ENCODE results near the gene KIF20B. TPM values are rescaled to one million over a fixed set of nuclear protein-coding genes. Genes with fewer than 3 reads are reported as not detected.

The KIF20B gene
- total RNA-seq, 1 experiment from 2014 or later, result 34.5 TPM

- no peaks in the 10 kb centered on the region for H3K36me3 ChIP-seq (ENCODE audit: low read depth)
- no peaks in the 10 kb centered on the region for H3K9me3 ChIP-seq (ENCODE audit: insufficient read depth, low read depth)
- no peaks in the 10 kb centered on the region for H3K9me2 ChIP-seq (ENCODE audit: insufficient read depth)
- no peaks in the 10 kb centered on the region for H4K20me1 ChIP-seq (ENCODE audit: insufficient read depth)
- TF ChIP-seq EZH2 (IDR thresholded peaks at IDR 0.05; ENCODE audit: low read depth), result no peak
- TF ChIP-seq CTCF (conservative IDR thresholded peaks at IDR 0.05), result no peak
- CTCF ChIA-PET, result no interaction called here
- H3K4me3 ChIP-seq, result no peak overlapping the region
- H3F3A ChIP-seq (ENCODE audit: insufficient read depth, low read depth), result no peaks in the 10 kb centered on the region
- peak in 1 of 2 experiments; percentile 34 for DNase-seq
- intact Hi-C loops (cut with micrococcal nuclease; ENCODE audit: unreplicated experiment), result no loop called here
- no TSS peak for BruUV-seq (replicated peaks)
- H3K4me1 ChIP-seq (replicated peaks; ENCODE audit: insufficient read depth), result no peaks in the 10 kb centered on the region
- POLR2A ChIA-PET (ENCODE audit: unreplicated experiment), result interaction anchor here (0.6 kb wide), 1 partner anchor 1091 kb away, joined by 3 read pairs; no protein-coding TSS in a partner anchor
- H3K79me2 ChIP-seq (ENCODE audit: low read depth), result no peaks in the 10 kb centered on the region
- H3K27me3 ChIP-seq (ENCODE audit: insufficient read depth, low read depth), result no peaks in the 10 kb centered on the region
- no peak overlapping the region for H3K4me2 ChIP-seq
- no peak overlapping the region for H3K27ac ChIP-seq
- H2AFZ ChIP-seq, result no peak overlapping the region
These were observed 42.6 kb downstream of the KIF20B start for GRCh38 chr10:89744026-89744425.

GRCh38 chr10:89745903-89746302 lies 44.5 kb downstream of the KIF20B start:
- no TSS peak for BruUV-seq (replicated peaks)
- POLR2A ChIA-PET (ENCODE audit: unreplicated experiment), result no interaction called here
- CTCF ChIA-PET, result no interaction called here

GRCh38 chr10:89750441-89750840 lies 49.1 kb downstream of the KIF20B start:
- Histone ChIP-seq H3K4me1 (replicated peaks; ENCODE audit: insufficient read depth) (no peaks in the 10 kb centered on the region), H2AFZ (no peak overlapping the region), H3K4me2 (no peak overlapping the region), H3K27ac (no peak overlapping the region), H3F3A (ENCODE audit: insufficient read depth, low read depth) (no peaks in the 10 kb centered on the region), H3K9me3 (ENCODE audit: insufficient read depth, low read depth) (no peaks in the 10 kb centered on the region), H3K9me2 (ENCODE audit: insufficient read depth) (no peaks in the 10 kb centered on the region), H3K36me3 (ENCODE audit: low read depth) (no peaks in the 10 kb centered on the region), H3K79me2 (ENCODE audit: low read depth) (no peaks in the 10 kb centered on the region), H4K20me1 (ENCODE audit: insufficient read depth) (no peaks in the 10 kb centered on the region), H3K27me3 (ENCODE audit: insufficient read depth, low read depth) (no peaks in the 10 kb centered on the region), H3K4me3 (no peak overlapping the region)
- DNase-seq, result no peak
- intact Hi-C loops (cut with micrococcal nuclease; ENCODE audit: unreplicated experiment), result no loop called here
- TF ChIP-seq CTCF (conservative IDR thresholded peaks at IDR 0.05) (no peak), EZH2 (IDR thresholded peaks at IDR 0.05; ENCODE audit: low read depth) (no peak)
- BruUV-seq (replicated peaks), result no TSS peak
- POLR2A ChIA-PET (ENCODE audit: unreplicated experiment), result no interaction called here
- CTCF ChIA-PET, result no interaction called here

More at GRCh38 chr10:89745903-89746302, 44.5 kb downstream of the KIF20B start:
- H3K9me2 ChIP-seq (ENCODE audit: insufficient read depth), result no peaks in the 10 kb centered on the region
- H3K79me2 ChIP-seq (ENCODE audit: low read depth), result no peaks in the 10 kb centered on the region
- no peak overlapping the region for H3K27ac ChIP-seq
- intact Hi-C loops (cut with micrococcal nuclease; ENCODE audit: unreplicated experiment), result no loop called here
- H3K27me3 ChIP-seq (ENCODE audit: insufficient read depth, low read depth), result no peaks in the 10 kb centered on the region
- no peaks in the 10 kb centered on the region for H4K20me1 ChIP-seq (ENCODE audit: insufficient read depth)
- H3K9me3 ChIP-seq (ENCODE audit: insufficient read depth, low read depth), result no peaks in the 10 kb centered on the region
- no peak overlapping the region for H2AFZ ChIP-seq
- no peaks in the 10 kb centered on the region for H3F3A ChIP-seq (ENCODE audit: insufficient read depth, low read depth)
- TF ChIP-seq CTCF (conservative IDR thresholded peaks at IDR 0.05) (no peak), EZH2 (IDR thresholded peaks at IDR 0.05; ENCODE audit: low read depth) (no peak)
- no peak overlapping the region for H3K4me2 ChIP-seq
- H3K4me3 ChIP-seq, result no peak overlapping the region
- no peak for DNase-seq
- no peaks in the 10 kb centered on the region for H3K4me1 ChIP-seq (replicated peaks; ENCODE audit: insufficient read depth)
- no peaks in the 10 kb centered on the region for H3K36me3 ChIP-seq (ENCODE audit: low read depth)
